ENCODE results near the gene EIF2AK3.

DNA sequence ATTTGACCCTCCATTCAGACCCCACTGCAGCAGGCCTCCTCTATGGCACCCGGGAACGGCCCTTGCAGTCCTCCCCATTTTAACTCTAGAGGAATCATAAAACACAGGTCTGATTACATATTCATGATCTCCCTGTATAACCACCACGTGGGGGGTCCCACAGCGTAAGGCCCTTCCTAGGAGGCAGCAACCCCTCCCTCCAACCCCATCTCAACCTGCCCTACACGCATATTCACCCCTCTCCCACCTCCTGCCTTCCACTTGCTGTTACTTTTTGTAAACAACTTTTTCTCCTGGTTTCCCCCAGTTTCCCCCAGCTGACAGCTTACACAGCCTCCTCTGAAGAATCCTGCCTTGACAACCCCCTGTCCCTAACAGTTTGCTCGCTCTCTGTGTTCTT is 89.6 kb downstream of the EIF2AK3 start:
- TF ChIP-seq, protein P1, sequence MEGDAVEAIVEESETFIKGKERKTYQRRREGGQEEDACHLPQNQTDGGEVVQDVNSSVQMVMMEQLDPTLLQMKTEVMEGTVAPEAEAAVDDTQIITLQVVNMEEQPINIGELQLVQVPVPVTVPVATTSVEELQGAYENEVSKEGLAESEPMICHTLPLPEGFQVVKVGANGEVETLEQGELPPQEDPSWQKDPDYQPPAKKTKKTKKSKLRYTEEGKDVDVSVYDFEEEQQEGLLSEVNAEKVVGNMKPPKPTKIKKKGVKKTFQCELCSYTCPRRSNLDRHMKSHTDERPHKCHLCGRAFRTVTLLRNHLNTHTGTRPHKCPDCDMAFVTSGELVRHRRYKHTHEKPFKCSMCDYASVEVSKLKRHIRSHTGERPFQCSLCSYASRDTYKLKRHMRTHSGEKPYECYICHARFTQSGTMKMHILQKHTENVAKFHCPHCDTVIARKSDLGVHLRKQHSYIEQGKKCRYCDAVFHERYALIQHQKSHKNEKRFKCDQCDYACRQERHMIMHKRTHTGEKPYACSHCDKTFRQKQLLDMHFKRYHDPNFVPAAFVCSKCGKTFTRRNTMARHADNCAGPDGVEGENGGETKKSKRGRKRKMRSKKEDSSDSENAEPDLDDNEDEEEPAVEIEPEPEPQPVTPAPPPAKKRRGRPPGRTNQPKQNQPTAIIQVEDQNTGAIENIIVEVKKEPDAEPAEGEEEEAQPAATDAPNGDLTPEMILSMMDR (IDR thresholded peaks at IDR 0.05) = no peak
- no peak for TF ChIP-seq ZFX (IDR thresholded peaks at IDR 0.05; ENCODE audit: borderline replicate concordance)
